SU-DHL-6 (cell line): ENCODE measurements around the gene RNU1-3.
A peak's percentile ranks its signal among the peaks of the same experiment; 100 is the strongest.
"Not testable (repeated sequence)": the region's sequence is repeated elsewhere in the genome, so short reads cannot be mapped to it uniquely, and the experiment has no call there.

Experiments
- EZH2phosphoT487 ChIP-seq: fragments of 200-600 bp; sonication (generic), shearing (Covaris generic); conservative IDR thresholded peaks from 2 replicates; pipeline ENCODE4 v1.6.1; 2018; ENCODE audit warnings: mild to moderate bottlenecking, antibody characterized with exemption, low read length, moderate library complexity, mixed read lengths
- TF ChIP-seq, protein P1 (sequence below): fragments of 200-600 bp; sonication (generic); IDR thresholded peaks from one replicate; pipeline ENCODE4 v1.5.1; 2017; ENCODE audit warnings: antibody characterized with exemption, mild to moderate bottlenecking, low read length, moderate library complexity; ENCODE audit not compliant: insufficient read depth, poor library complexity, severe bottlenecking

DNA sequence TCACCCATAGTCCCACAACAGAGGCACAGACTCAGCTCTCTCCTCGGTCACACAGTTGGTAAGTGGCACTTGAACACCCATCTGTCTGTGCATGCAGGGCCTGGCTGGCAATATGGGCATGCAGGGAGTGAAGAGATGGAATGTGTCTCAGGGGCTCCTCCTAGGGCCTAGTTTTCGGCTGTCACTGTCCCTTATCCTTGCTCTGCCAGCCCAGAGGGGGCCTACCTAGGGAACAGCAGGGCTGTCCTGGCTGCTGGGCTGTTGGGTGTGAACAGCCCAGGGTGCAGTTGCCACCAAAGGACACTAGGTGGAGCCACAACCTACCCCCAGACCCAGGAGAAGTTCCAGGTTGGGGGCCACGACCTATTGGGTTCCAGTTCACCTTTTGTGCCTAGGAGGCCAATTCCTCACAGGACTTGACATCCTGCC lies 42.9 kb upstream of the RNU1-3 start:
- TF ChIP-seq, protein P1, sequence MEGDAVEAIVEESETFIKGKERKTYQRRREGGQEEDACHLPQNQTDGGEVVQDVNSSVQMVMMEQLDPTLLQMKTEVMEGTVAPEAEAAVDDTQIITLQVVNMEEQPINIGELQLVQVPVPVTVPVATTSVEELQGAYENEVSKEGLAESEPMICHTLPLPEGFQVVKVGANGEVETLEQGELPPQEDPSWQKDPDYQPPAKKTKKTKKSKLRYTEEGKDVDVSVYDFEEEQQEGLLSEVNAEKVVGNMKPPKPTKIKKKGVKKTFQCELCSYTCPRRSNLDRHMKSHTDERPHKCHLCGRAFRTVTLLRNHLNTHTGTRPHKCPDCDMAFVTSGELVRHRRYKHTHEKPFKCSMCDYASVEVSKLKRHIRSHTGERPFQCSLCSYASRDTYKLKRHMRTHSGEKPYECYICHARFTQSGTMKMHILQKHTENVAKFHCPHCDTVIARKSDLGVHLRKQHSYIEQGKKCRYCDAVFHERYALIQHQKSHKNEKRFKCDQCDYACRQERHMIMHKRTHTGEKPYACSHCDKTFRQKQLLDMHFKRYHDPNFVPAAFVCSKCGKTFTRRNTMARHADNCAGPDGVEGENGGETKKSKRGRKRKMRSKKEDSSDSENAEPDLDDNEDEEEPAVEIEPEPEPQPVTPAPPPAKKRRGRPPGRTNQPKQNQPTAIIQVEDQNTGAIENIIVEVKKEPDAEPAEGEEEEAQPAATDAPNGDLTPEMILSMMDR: peak; percentile 13
- not testable (repeated sequence) for TF ChIP-seq EZH2phosphoT487
